BJ (cell line): ENCODE measurements around the gene FBXO8. TPM values are rescaled to one million over a fixed set of nuclear protein-coding genes. Genes with fewer than 3 reads are reported as not detected.
A peak's percentile ranks its signal among the peaks of the same experiment; 100 is the strongest.

Experiments
- CTCF ChIA-PET: fragments of 350-600 bp; formaldehyde crosslinking; extraction: SDS; loops from one replicate; lab custom pipeline; 2021; ENCODE audit warnings: antibody characterized with exemption, inconsistent platforms; lab: Yijun Ruan, JAX
- POLR2A ChIA-PET: fragments of 300-600 bp; sonication (Branson Sonifier 250); formaldehyde crosslinking; extraction: SDS; loops from one replicate; lab custom pipeline; 2021; ENCODE audit warnings: antibody characterized with exemption; lab: Charles Lee
- DNase-seq: peaks from one replicate; pipeline ENCODE4 v3.0.0-alpha.2; 2011; ENCODE audit warnings: low read depth
- H3K27me3 ChIP-seq: 2 replicates; pipeline ENCODE4 v1.6.0; 2011; ENCODE audit warnings: low read length; ENCODE audit not compliant: control insufficient read depth, insufficient read depth
- H3K36me3 ChIP-seq: 2 replicates; pipeline ENCODE4 v1.5.1; 2011; ENCODE audit warnings: low read length; ENCODE audit not compliant: control insufficient read depth, insufficient read depth
- H3K4me3 ChIP-seq: 2 replicates; pipeline ENCODE4 v1.5.1; 2011; ENCODE audit warnings: low read depth, mild to moderate bottlenecking, control low read depth, low read length
- polyA plus RNA-seq: library from polyadenylated mRNA; depleted of rRNA; stranded (reverse); fragments of >200 nt; gene quantifications from 2 replicates; pipeline ENCODE4 v1.2.3, GENCODE V29; 2011
- TF ChIP-seq, protein P1 (sequence below): IDR thresholded peaks from 2 replicates; pipeline ENCODE4 v1.5.1; 2011; ENCODE audit warnings: low read depth, mild to moderate bottlenecking, control low read depth, inconsistent platforms, low read length, moderate library complexity; ENCODE audit not compliant: insufficient read depth

The FBXO8 gene
- polyA plus RNA-seq, 1 experiment: 19.5 TPM

DNA sequence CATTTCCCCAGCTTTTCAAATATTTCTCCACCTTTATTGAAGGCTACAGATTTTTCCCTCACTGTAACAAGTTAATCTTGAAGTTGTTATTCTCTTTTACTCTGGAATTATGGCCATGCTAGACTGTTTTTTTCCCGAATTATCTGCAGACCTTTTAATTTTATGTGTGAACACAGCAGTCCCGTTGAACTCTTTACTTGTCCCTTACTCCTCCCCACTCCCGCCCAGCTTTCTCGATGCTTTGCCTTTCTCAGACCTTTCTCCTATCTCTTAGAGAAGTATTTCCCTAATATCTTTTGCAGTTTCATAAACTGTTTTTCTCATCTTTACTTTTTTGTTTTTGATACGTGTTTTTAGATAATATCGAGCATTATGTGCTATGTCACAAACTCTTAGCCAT, 1.0 kb upstream of the FBXO8 start:
- no peaks in the 10 kb centered on the region for H3K27me3 ChIP-seq
- H3K4me3 ChIP-seq: peak overlapping the region; percentile 87
- H3K36me3 ChIP-seq: no peaks in the 10 kb centered on the region
- ChIA-PET CTCF (no interaction called here), POLR2A (no interaction called here)
- TF ChIP-seq, protein P1, sequence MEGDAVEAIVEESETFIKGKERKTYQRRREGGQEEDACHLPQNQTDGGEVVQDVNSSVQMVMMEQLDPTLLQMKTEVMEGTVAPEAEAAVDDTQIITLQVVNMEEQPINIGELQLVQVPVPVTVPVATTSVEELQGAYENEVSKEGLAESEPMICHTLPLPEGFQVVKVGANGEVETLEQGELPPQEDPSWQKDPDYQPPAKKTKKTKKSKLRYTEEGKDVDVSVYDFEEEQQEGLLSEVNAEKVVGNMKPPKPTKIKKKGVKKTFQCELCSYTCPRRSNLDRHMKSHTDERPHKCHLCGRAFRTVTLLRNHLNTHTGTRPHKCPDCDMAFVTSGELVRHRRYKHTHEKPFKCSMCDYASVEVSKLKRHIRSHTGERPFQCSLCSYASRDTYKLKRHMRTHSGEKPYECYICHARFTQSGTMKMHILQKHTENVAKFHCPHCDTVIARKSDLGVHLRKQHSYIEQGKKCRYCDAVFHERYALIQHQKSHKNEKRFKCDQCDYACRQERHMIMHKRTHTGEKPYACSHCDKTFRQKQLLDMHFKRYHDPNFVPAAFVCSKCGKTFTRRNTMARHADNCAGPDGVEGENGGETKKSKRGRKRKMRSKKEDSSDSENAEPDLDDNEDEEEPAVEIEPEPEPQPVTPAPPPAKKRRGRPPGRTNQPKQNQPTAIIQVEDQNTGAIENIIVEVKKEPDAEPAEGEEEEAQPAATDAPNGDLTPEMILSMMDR: no peak
- no peak for DNase-seq

DNA sequence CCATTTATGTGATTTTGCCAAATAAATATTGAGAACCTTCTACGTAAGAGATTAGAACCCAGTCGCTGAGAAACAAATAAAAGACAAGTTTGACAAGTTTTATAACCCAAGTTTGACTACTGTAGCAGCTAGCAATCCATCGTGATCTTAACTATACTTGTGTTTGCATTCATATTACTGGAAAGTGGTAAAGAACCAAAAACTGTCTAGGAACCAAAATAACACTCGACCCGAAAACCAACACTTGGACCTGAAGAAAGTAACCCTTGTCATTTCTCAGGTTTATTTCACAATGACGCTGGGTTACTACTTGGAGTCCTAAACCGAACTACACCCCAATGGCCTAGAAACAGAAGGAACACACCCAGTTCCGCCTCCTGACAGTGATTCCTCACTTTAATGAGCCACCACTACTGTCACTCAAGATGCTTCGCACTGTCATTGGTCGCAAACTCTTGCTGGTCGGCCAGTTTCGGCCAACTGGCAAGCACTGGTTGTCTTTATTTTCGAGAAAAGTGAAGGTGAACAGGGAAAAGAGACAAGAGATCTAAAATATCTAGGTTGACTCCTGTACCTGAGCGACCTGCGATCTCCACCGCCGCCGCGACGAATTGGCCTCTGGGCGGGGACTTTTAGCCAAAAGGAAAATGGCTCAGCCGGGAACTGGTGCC, 496 bp downstream of the FBXO8 start:
- TF ChIP-seq, protein P1: no peak
- H3K4me3 ChIP-seq: peak overlapping the region; percentile 87
- CTCF ChIA-PET: no interaction called here
- no peaks in the 10 kb centered on the region for H3K27me3 ChIP-seq
- POLR2A ChIA-PET: no interaction called here
- peak; percentile 77 for DNase-seq
- no peaks in the 10 kb centered on the region for H3K36me3 ChIP-seq

- POLR2A ChIA-PET: no interaction called here
- no peak overlapping the region for H3K4me3 ChIP-seq
- no peak for DNase-seq
- H3K27me3 ChIP-seq: no peaks in the 10 kb centered on the region
- H3K36me3 ChIP-seq: no peaks in the 10 kb centered on the region
- TF ChIP-seq, protein P1: no peak
- CTCF ChIA-PET: no interaction called here
These were observed 1.6 kb downstream of the FBXO8 start for GRCh38 chr4:174281901-174282300.

GRCh38 chr4:174281182-174281737, 2.2 kb downstream of the FBXO8 start:
- H3K27me3 ChIP-seq: no peaks in the 10 kb centered on the region
- ChIA-PET POLR2A (no interaction called here), CTCF (no interaction called here)
- TF ChIP-seq, protein P1: no peak
- H3K36me3 ChIP-seq: no peaks in the 10 kb centered on the region
- DNase-seq: no peak
- H3K4me3 ChIP-seq: no peak overlapping the region

DNA sequence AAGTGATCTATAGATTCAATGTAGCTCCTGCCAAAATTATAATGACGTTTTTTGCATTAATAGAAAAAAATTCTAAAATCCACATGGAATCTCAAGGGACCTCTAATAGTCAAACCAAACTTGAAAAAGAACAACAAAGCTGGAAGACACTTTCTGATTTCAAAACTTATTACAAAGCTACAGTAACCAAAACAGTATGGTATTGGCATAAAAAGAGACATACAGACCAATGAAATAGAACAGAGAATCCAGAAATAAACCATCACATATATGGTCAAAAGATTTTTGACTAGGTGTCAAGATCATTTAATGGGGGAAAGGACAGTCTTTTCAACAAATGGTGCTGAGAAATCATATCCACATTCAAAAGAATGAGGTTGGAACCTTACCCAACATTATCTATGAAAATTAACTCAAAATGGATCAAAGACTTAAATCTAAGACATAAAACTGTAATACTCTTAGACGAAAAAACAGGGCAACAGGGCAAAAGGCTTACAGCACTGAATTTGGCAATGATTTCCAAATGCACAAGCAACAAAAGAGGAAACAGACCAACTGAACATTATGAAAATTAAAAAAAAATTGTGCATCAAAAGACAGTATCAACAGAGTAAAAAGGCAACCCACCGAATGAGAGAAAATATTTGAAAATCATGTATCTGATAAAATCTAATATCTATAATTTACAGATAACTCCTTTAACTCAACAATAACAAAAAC, 3.9 kb downstream of the FBXO8 start:
- Histone ChIP-seq H3K36me3 (no peaks in the 10 kb centered on the region), H3K4me3 (no peak overlapping the region), H3K27me3 (no peaks in the 10 kb centered on the region)
- TF ChIP-seq, protein P1: no peak
- no peak for DNase-seq
- ChIA-PET POLR2A (no interaction called here), CTCF (no interaction called here)
